SK-N-SH (cell line): Measurements from ENCODE around the gene MYRF. TPM values are rescaled to one million over a fixed set of nuclear protein-coding genes. Genes with fewer than 3 reads are reported as not detected.

Experiments
- CTCF ChIA-PET: fragments of 300-600, 350-600 bp; formaldehyde crosslinking; extraction: SDS; loops from one replicate; lab custom pipeline; 2021; lab: Yijun Ruan, JAX
- POLR2A ChIA-PET: fragments of 350-600 bp; sonication (Branson Sonifier 250); formaldehyde crosslinking; extraction: SDS; loops from one replicate; lab custom pipeline; 2020; ENCODE audit warnings: antibody characterized with exemption, inconsistent platforms; lab: Yijun Ruan, JAX
- DNase-seq: peaks from one replicate; pipeline ENCODE4 v3.0.0; 2012
- H2AFZ ChIP-seq: fragments of 200-600 bp; sonication (generic); 2 replicates; pipeline ENCODE4 v1.8.1; 2016; ENCODE audit warnings: antibody characterized with exemption, mild to moderate bottlenecking, low read depth
- H3F3A ChIP-seq: fragments of 200-600 bp; sonication (generic); replicated peaks from 2 replicates; pipeline ENCODE3; 2016; ENCODE audit warnings: antibody characterized with exemption, mild to moderate bottlenecking; ENCODE audit not compliant: insufficient read depth
- H3K27ac ChIP-seq, 2 experiments: fragments of 200-500 bp in 1 of 2; fragments of 200-600 bp in 1 of 2; sonication (Bioruptor generic) in 1 of 2; sonication (generic), shearing (Covaris generic) in 1 of 2; 2 replicates each; pipeline versions ENCODE4 v1.5.1 to v1.6.1; 2014 to 2016; ENCODE audit warnings: low read depth in 2 of 2, inconsistent platforms in 1 of 2, low read length in 1 of 2, mild to moderate bottlenecking in 1 of 2, mixed read lengths in 1 of 2
- H3K27me3 ChIP-seq: fragments of 200-600 bp; sonication (generic), shearing (Covaris generic); 2 replicates; pipeline ENCODE4 v1.6.1; 2016; ENCODE audit warnings: mixed run types; ENCODE audit not compliant: insufficient read depth
- H3K36me3 ChIP-seq, 2 experiments: fragments of 200-500 bp in 1 of 2; fragments of 200-600 bp in 1 of 2; sonication (Bioruptor generic) in 1 of 2; sonication (generic) in 1 of 2; replicated peaks in 1 of 2; 2 replicates each; pipeline versions ENCODE3 to v1.5.1; 2014 to 2016; ENCODE audit warnings: low read length in 1 of 2, mild to moderate bottlenecking in 1 of 2; ENCODE audit not compliant: insufficient read depth in 2 of 2, control insufficient read depth in 1 of 2
- H3K4me1 ChIP-seq, 2 experiments: fragments of 200-500 bp in 1 of 2; fragments of 200-600 bp in 1 of 2; sonication (Bioruptor generic) in 1 of 2; sonication (generic), shearing (Covaris generic) in 1 of 2; 2 replicates each; pipeline versions ENCODE4 v1.5.1 to v1.6.1; 2014 to 2016; ENCODE audit warnings: low read depth in 1 of 2, low read length in 1 of 2, mixed run types in 1 of 2; ENCODE audit not compliant: insufficient read depth in 2 of 2, control insufficient read depth in 1 of 2
- H3K4me2 ChIP-seq: fragments of 200-600 bp; sonication (generic), shearing (Covaris generic); 2 replicates; pipeline ENCODE4 v1.6.1; 2017; ENCODE audit warnings: mixed run types
- H3K4me3 ChIP-seq, 2 experiments: fragments of 200-500 bp in 1 of 2; fragments of 200-600 bp in 1 of 2; sonication (Bioruptor generic) in 1 of 2; sonication (generic), shearing (Covaris generic) in 1 of 2; 2 replicates each; pipeline versions ENCODE4 v1.5.1 to v1.8.1; 2014 to 2016; ENCODE audit warnings: low read depth in 2 of 2, inconsistent platforms in 1 of 2, low read length in 1 of 2, mild to moderate bottlenecking in 1 of 2, mixed read lengths in 1 of 2, moderate library complexity in 1 of 2
- H3K79me2 ChIP-seq: fragments of 200-600 bp; sonication (generic); 2 replicates; pipeline ENCODE4 v1.8.1; 2017; ENCODE audit warnings: mild to moderate bottlenecking; ENCODE audit not compliant: insufficient read depth
- H3K9ac ChIP-seq: fragments of 200-600 bp; sonication (generic); 2 replicates; pipeline ENCODE4 v1.6.1; 2017; ENCODE audit warnings: mixed run types
- H3K9me2 ChIP-seq: fragments of 200-600 bp; sonication (generic); 2 replicates; pipeline ENCODE4 v1.6.1; 2017; ENCODE audit warnings: mixed run types
- H3K9me3 ChIP-seq: fragments of 200-600 bp; sonication (generic); 2 replicates; pipeline ENCODE4 v1.6.1; 2017; ENCODE audit warnings: mixed run types, mild to moderate bottlenecking, moderate library complexity
- H4K20me1 ChIP-seq: fragments of 200-600 bp; sonication (generic); 2 replicates; pipeline ENCODE4 v1.6.1; 2017; ENCODE audit warnings: mild to moderate bottlenecking, mixed run types; ENCODE audit not compliant: insufficient read depth
- CHD2 ChIP-seq: fragments of 150-350 bp; IDR thresholded peaks from 2 replicates; pipeline ENCODE4 v1.6.1; 2018; ENCODE audit warnings: low read length; ENCODE audit not compliant: partially characterized antibody
- EZH2phosphoT487 ChIP-seq: fragments of 200-600 bp; sonication (generic); IDR thresholded peaks from 2 replicates; pipeline ENCODE4 v1.6.1; 2017; ENCODE audit warnings: low read depth, mixed run types, mild to moderate bottlenecking, antibody characterized with exemption, moderate library complexity, borderline replicate concordance
- FOSL2 ChIP-seq: IDR thresholded peaks from 2 replicates; pipeline ENCODE4 v1.4.0; 2012; ENCODE audit warnings: low read depth, mild to moderate bottlenecking, moderate library complexity, borderline replicate concordance
- FOXJ3 ChIP-seq: sonication (generic); formaldehyde crosslinking; IDR thresholded peaks from 2 replicates; pipeline ENCODE4 v1.5.1; 2020; ENCODE audit warnings: mild to moderate bottlenecking, missing genetic modification reagents
- GABPA ChIP-seq: IDR thresholded peaks from 2 replicates; pipeline ENCODE4 v1.4.0; 2012; ENCODE audit warnings: low read depth, mild to moderate bottlenecking
- JUND ChIP-seq: IDR thresholded peaks from 2 replicates; pipeline ENCODE4 v1.4.0; 2012
- MAX ChIP-seq: IDR thresholded peaks from 2 replicates; pipeline ENCODE4 v1.4.0; 2012; ENCODE audit warnings: low read depth
- MEF2A ChIP-seq: IDR thresholded peaks from 2 replicates; pipeline ENCODE4 v1.4.0; 2012; ENCODE audit warnings: low read depth, borderline replicate concordance
- MXI1 ChIP-seq: IDR thresholded peaks from 2 replicates; pipeline ENCODE4 v1.6.1; 2012; ENCODE audit warnings: mild to moderate bottlenecking, low read depth, low read length, improper control_type of control experiment
- NFIC ChIP-seq: IDR thresholded peaks from 2 replicates; pipeline ENCODE4 v1.4.0; 2012; ENCODE audit warnings: borderline replicate concordance
- RAD21 ChIP-seq: IDR thresholded peaks from 2 replicates; pipeline ENCODE4 v1.6.1; 2012; ENCODE audit warnings: mild to moderate bottlenecking, low read length
- REST ChIP-seq: IDR thresholded peaks from 2 replicates; pipeline ENCODE4 v1.6.1; 2012; ENCODE audit warnings: mild to moderate bottlenecking, low read depth, low read length, moderate library complexity
- TAF1 ChIP-seq: IDR thresholded peaks from 2 replicates; pipeline ENCODE4 v1.6.1; 2012; ENCODE audit warnings: low read depth, mild to moderate bottlenecking, low read length, moderate library complexity, borderline replicate concordance
- TCF12 ChIP-seq: IDR thresholded peaks from 2 replicates; pipeline ENCODE4 v1.4.0; 2012
- ZBTB33 ChIP-seq: IDR thresholded peaks from 2 replicates; pipeline ENCODE4 v1.4.0; 2012; ENCODE audit warnings: low read depth, borderline replicate concordance
- WGBS: methylation state at CpG from one replicate; pipeline ENCODE4 v1.1.6; 2017; ENCODE audit warnings: low lambda C conversion rate; 5-methylcytosine and 5-hydroxymethylcytosine counted together
- polyA plus RNA-seq, 3 experiments: library from polyadenylated mRNA; depleted of rRNA; stranded (reverse); fragments of >200 nt; gene quantifications; 2 replicates each; pipeline ENCODE4 v1.2.3, GENCODE V29; 2012
- TF ChIP-seq, protein P1 (sequence below): IDR thresholded peaks from 2 replicates; pipeline ENCODE4; 2012

Gene MYRF
- polyA plus RNA-seq, 1 of the 3 experiments (the other 2 are of a cell fraction), result 2.8 TPM

- no peaks in the 10 kb centered on the region; the same call in 1 of the 2 replicates for H3K79me2 ChIP-seq
- ChIA-PET POLR2A (interaction anchor here (1.3 to 1.7 kb wide), 5 partner anchors 8 to 38 kb away, joined by 3 to 7 read pairs (median 4); partner anchors contain the start of gene DAGLA), CTCF (interaction anchor here (0.7 to 8.9 kb wide), 11 partner anchors 8 to 43 kb away, joined by 3 to 64 read pairs (median 4); no protein-coding TSS in a partner anchor)
- no peaks in the 10 kb centered on the region for H3F3A ChIP-seq
- no peak for TF ChIP-seq MXI1
- TF ChIP-seq MEF2A, result no peak
- no peak for TF ChIP-seq RAD21
- TF ChIP-seq TAF1, result no peak
- TF ChIP-seq ZBTB33, result no peak
- TF ChIP-seq, protein P1, sequence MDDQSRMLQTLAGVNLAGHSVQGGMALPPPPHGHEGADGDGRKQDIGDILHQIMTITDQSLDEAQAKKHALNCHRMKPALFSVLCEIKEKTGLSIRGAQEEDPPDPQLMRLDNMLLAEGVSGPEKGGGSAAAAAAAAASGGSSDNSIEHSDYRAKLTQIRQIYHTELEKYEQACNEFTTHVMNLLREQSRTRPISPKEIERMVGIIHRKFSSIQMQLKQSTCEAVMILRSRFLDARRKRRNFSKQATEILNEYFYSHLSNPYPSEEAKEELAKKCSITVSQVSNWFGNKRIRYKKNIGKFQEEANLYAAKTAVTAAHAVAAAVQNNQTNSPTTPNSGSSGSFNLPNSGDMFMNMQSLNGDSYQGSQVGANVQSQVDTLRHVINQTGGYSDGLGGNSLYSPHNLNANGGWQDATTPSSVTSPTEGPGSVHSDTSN, result no peak
- no peak for TF ChIP-seq EZH2phosphoT487
- no peak for TF ChIP-seq JUND
- TF ChIP-seq CHD2, result no peak
- peak overlapping the region in 1 of 2 experiments; percentile 80; a peak in 2 of 4 replicates for H3K27ac ChIP-seq
- peak overlapping the region; percentile 65 to 68 for H3K4me3 ChIP-seq
- DNase-seq, result peak; percentile 73
- H3K9me3 ChIP-seq, result no peaks in the 10 kb centered on the region
- peak overlapping the region; percentile 76; the same call in 1 of the 2 replicates for H2AFZ ChIP-seq
- no peaks in the 10 kb centered on the region for H3K9me2 ChIP-seq
- WGBS, result 20% methylated on average over 8 of the region's 9 CpGs
- H4K20me1 ChIP-seq, result no peaks in the 10 kb centered on the region
- H3K27me3 ChIP-seq, result no peaks in the 10 kb centered on the region
- H3K4me2 ChIP-seq, result peak overlapping the region; percentile 97
- peaks cover 8 to 21% of the 10 kb centered on the region in 2 experiments; a peak in 2 of 4 replicates for H3K4me1 ChIP-seq
- peak overlapping the region; percentile 63 for H3K9ac ChIP-seq
- peaks cover 0 to under 1% of the 10 kb centered on the region in 2 experiments for H3K36me3 ChIP-seq
Observed at GRCh38 chr11:61718046-61718531, 34.3 kb upstream of the MYRF start.

DNA sequence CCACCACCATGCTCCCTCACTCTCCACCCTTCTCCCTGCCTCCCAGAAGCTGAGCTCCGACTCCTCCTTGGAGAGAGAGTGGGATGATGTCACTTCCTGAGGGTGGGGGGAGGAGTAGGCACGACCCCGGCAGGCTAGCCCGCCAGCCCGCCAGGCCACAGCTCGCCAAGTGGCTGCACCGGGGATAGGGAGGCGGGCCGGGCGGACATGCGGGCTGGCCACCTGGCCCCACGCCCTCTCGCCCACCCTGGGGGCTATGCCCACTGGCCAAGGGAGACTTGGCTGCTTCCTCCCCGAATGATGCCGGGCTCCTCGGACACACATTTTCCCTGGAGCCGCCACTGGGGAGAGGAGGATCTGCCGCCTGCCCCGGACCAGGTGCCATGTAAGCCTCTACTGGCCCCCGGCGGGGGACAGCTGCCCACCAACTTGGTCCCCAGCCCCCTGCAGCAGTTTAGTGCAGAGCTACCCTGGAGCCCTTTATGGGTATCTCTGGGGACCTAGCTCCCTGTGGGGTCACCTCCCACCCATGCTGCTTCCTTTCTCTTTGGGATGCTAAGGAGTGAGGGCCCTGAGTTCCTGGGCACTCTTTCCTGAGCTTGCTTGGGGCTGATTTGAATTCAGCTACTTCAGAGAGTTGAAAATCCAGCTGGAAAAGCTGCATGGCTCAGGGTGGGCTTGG lies 33.7 kb upstream of the MYRF start:
- WGBS, result 25% methylated on average over 1 of the region's 21 CpGs
- no peaks in the 10 kb centered on the region for H4K20me1 ChIP-seq
- no peaks in the 10 kb centered on the region for H3K9me3 ChIP-seq
- POLR2A ChIA-PET, result interaction anchor here (1.3 to 1.7 kb wide), 5 partner anchors 9 to 38 kb away, joined by 3 to 7 read pairs (median 4); partner anchors contain the start of gene DAGLA
- peak overlapping the region; percentile 97 for H3K4me2 ChIP-seq
- H3K27me3 ChIP-seq, result no peaks in the 10 kb centered on the region
- H3K4me3 ChIP-seq, result peak overlapping the region; percentile 65 to 68
- no peaks in the 10 kb centered on the region for H3K9me2 ChIP-seq
- H3K9ac ChIP-seq, result peak overlapping the region; percentile 63
- DNase-seq, result peak; percentile 96
- peak overlapping the region in 1 of 2 experiments; percentile 76; a peak in 2 of 4 replicates for H3K27ac ChIP-seq
- CTCF ChIA-PET, result interaction anchor here (0.6 to 8.9 kb wide), 16 partner anchors 9 to 828 kb away, joined by 3 to 64 read pairs (median 3); partner anchors contain the start of gene DAGLA
- no peaks in the 10 kb centered on the region; the same call in 1 of the 2 replicates for H3K79me2 ChIP-seq
- H3K4me1 ChIP-seq, result peaks cover 8 to 21% of the 10 kb centered on the region in 2 experiments; a peak in 2 of 4 replicates
- H3K36me3 ChIP-seq, result peaks cover 0 to 7% of the 10 kb centered on the region in 2 experiments
- no peaks in the 10 kb centered on the region for H3F3A ChIP-seq
- peak overlapping the region; percentile 78; the same call in 1 of the 2 replicates for H2AFZ ChIP-seq
- no peak for TF ChIP-seq ZBTB33
- 0 out of 2 replicates have a peak, but pooled peaks have one; percentile 21 for TF ChIP-seq FOXJ3 (CRISPR knock-in tag)
- peak; percentile 76 for TF ChIP-seq MAX
- TF ChIP-seq NFIC, result no peak
- TF ChIP-seq TCF12, result no peak
- no peak for TF ChIP-seq FOSL2
- TF ChIP-seq REST, result no peak
- TF ChIP-seq GABPA, result peak; percentile 66
